ENCODE measurements around the gene PPP3R1. TPM values are rescaled to one million over a fixed set of nuclear protein-coding genes. Genes with fewer than 3 reads are reported as not detected.

Gene PPP3R1
- total RNA-seq, 3 donors from 2014 or later = 32.8 to 54.4 (median 34.1) TPM

- Histone ChIP-seq H3K27ac (peak overlapping the region; percentile 5 to 42), H3K9me3 (no peaks in the 10 kb centered on the region), H3K4me1 (peaks cover 5 to 13% of the 10 kb centered on the region in 2 donors), H3K36me3 (no peaks in the 10 kb centered on the region), H3K27me3 (no peaks in the 10 kb centered on the region), H3K4me3 (peak overlapping the region in 1 of 3 donors; percentile 30)
- intact Hi-C loops (cut with DNase I; ENCODE audit: low total_unique reads) = no loop called here
- TF ChIP-seq, protein P1, sequence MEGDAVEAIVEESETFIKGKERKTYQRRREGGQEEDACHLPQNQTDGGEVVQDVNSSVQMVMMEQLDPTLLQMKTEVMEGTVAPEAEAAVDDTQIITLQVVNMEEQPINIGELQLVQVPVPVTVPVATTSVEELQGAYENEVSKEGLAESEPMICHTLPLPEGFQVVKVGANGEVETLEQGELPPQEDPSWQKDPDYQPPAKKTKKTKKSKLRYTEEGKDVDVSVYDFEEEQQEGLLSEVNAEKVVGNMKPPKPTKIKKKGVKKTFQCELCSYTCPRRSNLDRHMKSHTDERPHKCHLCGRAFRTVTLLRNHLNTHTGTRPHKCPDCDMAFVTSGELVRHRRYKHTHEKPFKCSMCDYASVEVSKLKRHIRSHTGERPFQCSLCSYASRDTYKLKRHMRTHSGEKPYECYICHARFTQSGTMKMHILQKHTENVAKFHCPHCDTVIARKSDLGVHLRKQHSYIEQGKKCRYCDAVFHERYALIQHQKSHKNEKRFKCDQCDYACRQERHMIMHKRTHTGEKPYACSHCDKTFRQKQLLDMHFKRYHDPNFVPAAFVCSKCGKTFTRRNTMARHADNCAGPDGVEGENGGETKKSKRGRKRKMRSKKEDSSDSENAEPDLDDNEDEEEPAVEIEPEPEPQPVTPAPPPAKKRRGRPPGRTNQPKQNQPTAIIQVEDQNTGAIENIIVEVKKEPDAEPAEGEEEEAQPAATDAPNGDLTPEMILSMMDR (IDR thresholded peaks at IDR 0.05) = no peak
- TF ChIP-seq POLR2AphosphoS5 (IDR thresholded peaks at IDR 0.05) = peak; percentile 12 to 59 (median 36)
- TF ChIP-seq POLR2A (IDR thresholded peaks at IDR 0.05) = no peak
- DNase-seq (ENCODE audit: low spot score in 2 of 2) = peak in 1 of 2 donors; percentile 61
These were observed 32.6 kb upstream of the PPP3R1 start for GRCh38 chr2:68284896-68285295.

- H3K27ac ChIP-seq = no peak overlapping the region
- H3K27me3 ChIP-seq = no peaks in the 10 kb centered on the region
- no peak overlapping the region for H3K4me3 ChIP-seq
- no peaks in the 10 kb centered on the region for H3K36me3 ChIP-seq
- TF ChIP-seq POLR2AphosphoS5 (IDR thresholded peaks at IDR 0.05) = no peak
- no peak for TF ChIP-seq POLR2A (IDR thresholded peaks at IDR 0.05)
- TF ChIP-seq, protein P1 (IDR thresholded peaks at IDR 0.05) = no peak
- H3K4me1 ChIP-seq = peaks cover 3 to 13% of the 10 kb centered on the region in 2 donors
- intact Hi-C loops (cut with DNase I; ENCODE audit: low total_unique reads) = no loop called here
- DNase-seq (ENCODE audit: low spot score in 2 of 2) = no peak
- H3K9me3 ChIP-seq = no peaks in the 10 kb centered on the region
These were observed 31.1 kb upstream of the PPP3R1 start for GRCh38 chr2:68283419-68283812.

GRCh38 chr2:68282811-68283418 is 30.6 kb upstream of the PPP3R1 start:
- Histone ChIP-seq H3K9me3 (no peaks in the 10 kb centered on the region), H3K36me3 (no peaks in the 10 kb centered on the region), H3K4me1 (peaks cover 0 to 13% of the 10 kb centered on the region in 2 donors), H3K27ac (no peak overlapping the region), H3K27me3 (no peaks in the 10 kb centered on the region), H3K4me3 (no peak overlapping the region)
- DNase-seq (ENCODE audit: low spot score in 2 of 2) = no peak
- intact Hi-C loops (cut with DNase I; ENCODE audit: low total_unique reads) = no loop called here
- no peak for TF ChIP-seq POLR2A (IDR thresholded peaks at IDR 0.05)
- TF ChIP-seq, protein P1 (IDR thresholded peaks at IDR 0.05) = peak; percentile 20 to 74 (median 72)
- TF ChIP-seq POLR2AphosphoS5 (IDR thresholded peaks at IDR 0.05) = no peak

GRCh38 chr2:68280796-68281195 is 28.5 kb upstream of the PPP3R1 start:
- H3K36me3 ChIP-seq = no peaks in the 10 kb centered on the region
- DNase-seq (ENCODE audit: low spot score in 2 of 2) = no peak

DNA sequence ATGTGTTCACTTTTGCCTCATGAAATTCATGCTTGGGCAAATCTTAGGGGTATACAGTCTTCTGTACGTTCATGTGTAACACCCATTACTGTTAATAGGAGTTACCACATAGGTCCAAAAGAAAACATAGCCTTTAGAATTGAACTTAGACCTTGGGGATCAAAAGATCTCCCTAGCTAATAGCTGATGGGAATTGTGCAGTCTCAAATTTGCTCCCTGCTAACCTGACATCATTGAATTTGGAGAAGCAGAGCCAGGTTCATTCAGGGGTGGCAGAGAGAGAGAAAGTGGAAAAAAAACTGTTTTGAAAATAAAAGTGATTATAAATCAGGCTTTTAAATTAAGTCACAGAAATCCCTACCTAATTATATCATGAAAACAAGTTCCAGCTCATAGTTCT is 28.0 kb upstream of the PPP3R1 start:
- Histone ChIP-seq H3K27me3 (no peaks in the 10 kb centered on the region), H3K27ac (no peak overlapping the region), H3K4me1 (peaks cover 0 to 13% of the 10 kb centered on the region in 2 donors), H3K9me3 (no peaks in the 10 kb centered on the region), H3K4me3 (no peak overlapping the region), H3K36me3 (no peaks in the 10 kb centered on the region)
- DNase-seq (ENCODE audit: low spot score in 2 of 2) = no peak
- TF ChIP-seq, protein P1 (IDR thresholded peaks at IDR 0.05) = no peak
- TF ChIP-seq POLR2A (IDR thresholded peaks at IDR 0.05) (no peak), POLR2AphosphoS5 (IDR thresholded peaks at IDR 0.05) (no peak)
- intact Hi-C loops (cut with DNase I; ENCODE audit: low total_unique reads) = no loop called here

More at GRCh38 chr2:68280796-68281195, 28.5 kb upstream of the PPP3R1 start:
- Histone ChIP-seq H3K4me1 (peaks cover 0 to 13% of the 10 kb centered on the region in 2 donors), H3K4me3 (no peak overlapping the region), H3K27ac (no peak overlapping the region), H3K9me3 (no peaks in the 10 kb centered on the region), H3K27me3 (no peaks in the 10 kb centered on the region)
- intact Hi-C loops (cut with DNase I; ENCODE audit: low total_unique reads) = no loop called here
- TF ChIP-seq, protein P1 (IDR thresholded peaks at IDR 0.05) = no peak
- no peak for TF ChIP-seq POLR2AphosphoS5 (IDR thresholded peaks at IDR 0.05)
- no peak for TF ChIP-seq POLR2A (IDR thresholded peaks at IDR 0.05)
